ENCODE data around the gene ZACN.

GRCh38 chr17:76050538-76051467 is 28.2 kb upstream of the ZACN start:
- no peak for TF ChIP-seq POLR2AphosphoS5 (IDR thresholded peaks at IDR 0.05)
- no peak for TF ChIP-seq EP300 (IDR thresholded peaks at IDR 0.05)
- TF ChIP-seq CTCF (IDR thresholded peaks at IDR 0.05), result no peak
